DMS153 treated with DMSO at 0.1 percent for 48 hours (cell line): Measurements from ENCODE around the gene CEP128.
A peak's percentile ranks its signal among the peaks of the same experiment; 100 is the strongest.

ENCODE experiments used
- DNase-seq: peaks from one replicate; lab custom pipeline; 2025; ENCODE audit not compliant: unreplicated experiment; lab: John Stamatoyannopoulos, UW

Gene CEP128

GRCh38 chr14:80494769-80495168, 446.8 kb downstream of the CEP128 start:
- no peak for DNase-seq

GRCh38 chr14:80493620-80494019, 447.9 kb downstream of the CEP128 start:
- no peak for DNase-seq

- DNase-seq, result no peak
Observed at GRCh38 chr14:80491650-80492049, 449.9 kb downstream of the CEP128 start.

GRCh38 chr14:80491131-80491530, 450.4 kb downstream of the CEP128 start:
- DNase-seq, result peak; percentile 4

- no peak for DNase-seq
Observed at GRCh38 chr14:80489513-80489912, 452.0 kb downstream of the CEP128 start.

- DNase-seq, result no peak
Observed at GRCh38 chr14:80485764-80486163, 455.8 kb downstream of the CEP128 start.

- no peak for DNase-seq
Observed at GRCh38 chr14:80483331-80483730, 458.2 kb downstream of the CEP128 start.

- DNase-seq, result no peak
Observed at GRCh38 chr14:80477388-80478160, 464.0 kb downstream of the CEP128 start.

- no peak for DNase-seq
Observed at GRCh38 chr14:80475074-80475473, 466.5 kb downstream of the CEP128 start.

- DNase-seq, result no peak
Observed at GRCh38 chr14:80468331-80469122, 473.0 kb downstream of the CEP128 start.

GRCh38 chr14:80465546-80466220, 475.9 kb downstream of the CEP128 start:
- no peak for DNase-seq

- DNase-seq, result no peak
Observed at GRCh38 chr14:80464531-80465149, 476.9 kb downstream of the CEP128 start.

GRCh38 chr14:80456209-80456608, 485.3 kb downstream of the CEP128 start:
- no peak for DNase-seq

GRCh38 chr14:80455031-80455430, 486.5 kb downstream of the CEP128 start:
- no peak for DNase-seq

- no peak for DNase-seq
Observed at GRCh38 chr14:80448267-80448666, 493.3 kb downstream of the CEP128 start.

- no peak for DNase-seq
Observed at GRCh38 chr14:80447392-80447791, 494.1 kb downstream of the CEP128 start.
